CD4-positive, alpha-beta memory T cell (primary cell): ENCODE measurements around the gene FALEC. TPM values are rescaled to one million over a fixed set of nuclear protein-coding genes. Genes with fewer than 3 reads are reported as not detected.

ENCODE experiments used
- CTCF ChIA-PET: fragments of 350-600 bp; sonication (Branson Sonifier 250); formaldehyde crosslinking; loops from one replicate; lab custom pipeline; 2021; ENCODE audit warnings: inconsistent platforms; ENCODE audit not compliant: partially characterized antibody; lab: Charles Lee
- POLR2A ChIA-PET: fragments of 350-600 bp; sonication (Branson Sonifier 250); formaldehyde crosslinking; loops from one replicate; lab custom pipeline; 2021; ENCODE audit not compliant: partially characterized antibody; lab: Charles Lee
- DNase-seq, 5 donors: peaks; one replicate each; pipeline versions ENCODE4 v3.0.0 to v3.0.0-alpha.2; 2020 to 2022; ENCODE audit warnings: mixed read lengths in 1 of 5
- H3K27ac ChIP-seq: one replicate; pipeline ENCODE4 v1.7.0; 2013; ENCODE audit warnings: low read depth, low read length
- H3K27me3 ChIP-seq: 2 replicates; pipeline ENCODE4 v1.7.0; 2013; ENCODE audit warnings: mild to moderate bottlenecking, low read length, moderate library complexity; ENCODE audit not compliant: insufficient read depth
- H3K36me3 ChIP-seq: 2 replicates; pipeline ENCODE4 v1.7.0; 2013; ENCODE audit warnings: mild to moderate bottlenecking, low read length, moderate library complexity; ENCODE audit not compliant: insufficient read depth
- H3K4me1 ChIP-seq: 2 replicates; pipeline ENCODE4 v1.7.0; 2013; ENCODE audit warnings: mild to moderate bottlenecking, low read length, moderate library complexity; ENCODE audit not compliant: insufficient read depth
- H3K4me3 ChIP-seq, 2 donors: one replicate each; pipeline ENCODE4 v1.7.0; 2013; ENCODE audit warnings: low read length in 2 of 2, mild to moderate bottlenecking in 1 of 2
- H3K9me3 ChIP-seq, 2 donors: one replicate each; pipeline ENCODE4 v1.7.0; 2013; ENCODE audit warnings: low read length in 2 of 2, control low read depth in 1 of 2; ENCODE audit not compliant: control insufficient read depth in 1 of 2
- H3K27ac Mint-ChIP-seq, 7 donors: one replicate each; pipeline ENCODE4 v1.8.0; 2020 to 2021; ENCODE audit warnings: mixed read lengths in 7 of 7, mild to moderate bottlenecking in 6 of 7, inconsistent platforms in 3 of 7, moderate library complexity in 3 of 7
- H3K27me3 Mint-ChIP-seq, 2 donors: one replicate each; pipeline ENCODE4 v1.8.0; 2020 to 2021; ENCODE audit warnings: mixed read lengths in 2 of 2
- H3K36me3 Mint-ChIP-seq, 2 donors: one replicate each; pipeline ENCODE4 v1.8.0; 2020 to 2021; ENCODE audit warnings: mixed read lengths in 2 of 2, inconsistent platforms in 1 of 2, mild to moderate bottlenecking in 1 of 2
- H3K4me1 Mint-ChIP-seq, 4 donors: one replicate each; pipeline ENCODE4 v1.8.0; 2020 to 2021; ENCODE audit warnings: mixed read lengths in 4 of 4, mild to moderate bottlenecking in 1 of 4
- H3K4me3 Mint-ChIP-seq, 8 donors: one replicate each; pipeline ENCODE4 v1.8.0; 2020 to 2021; ENCODE audit warnings: mixed read lengths in 8 of 8, mild to moderate bottlenecking in 7 of 8, moderate library complexity in 6 of 8, inconsistent platforms in 3 of 8
- H3K9me3 Mint-ChIP-seq, 8 donors: one replicate each; pipeline ENCODE4 v1.8.0; 2020 to 2021; ENCODE audit warnings: mixed read lengths in 8 of 8, mild to moderate bottlenecking in 5 of 8, inconsistent platforms in 3 of 8, moderate library complexity in 1 of 8
- intact Hi-C: fragments of 100-400 bp; cut with micrococcal nuclease; formaldehyde crosslinking; loops from one replicate; pipeline ENCODE4 v1.15.1; 2023
- polyA plus RNA-seq, 2 donors: library from polyadenylated mRNA; unstranded; fragments of 300-500 nt; fragmentation: Illumina TruSeq; gene quantifications; one replicate each; pipeline ENCODE4 v1.2.3, GENCODE V29; 2021
- total RNA-seq, 2 experiments: library from RNA; stranded (reverse); gene quantifications; one replicate each; pipeline ENCODE4 v1.2.3, GENCODE V29; 2021

Gene FALEC
- total and polyA plus RNA-seq, 4 experiments from 2014 or later = 0.64 to 1.1 TPM; not detected in 2

DNA sequence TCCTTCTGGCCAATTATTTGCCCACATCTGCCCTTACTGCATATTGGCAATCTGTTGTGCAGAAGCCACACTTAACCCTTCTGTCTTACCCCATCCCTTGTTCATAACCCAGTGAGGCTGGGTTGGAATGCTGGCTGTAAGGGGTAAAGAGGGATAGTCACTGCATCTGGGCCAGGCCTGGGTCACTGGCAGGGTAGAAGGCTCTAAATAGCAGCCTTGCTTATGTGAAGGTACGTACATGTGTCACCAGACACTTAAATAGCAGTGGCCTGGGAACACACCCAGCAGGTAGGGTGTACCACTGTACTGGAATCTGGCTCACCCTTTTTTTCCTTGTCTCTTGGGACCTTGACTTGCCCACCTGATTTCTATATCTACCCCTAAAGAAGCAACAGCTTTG, 38.2 kb upstream of the FALEC start:
- H3K4me3 ChIP-seq = no peak overlapping the region
- peaks cover 2 to 19% of the 10 kb centered on the region in 2 donors for H3K36me3 Mint-ChIP-seq
- ChIA-PET POLR2A (interaction anchor here (0.8 kb wide), 1 partner anchor 11 kb away, joined by 6 read pairs; no protein-coding TSS in a partner anchor), CTCF (no interaction called here)
- no peaks in the 10 kb centered on the region for H3K9me3 ChIP-seq
- H3K9me3 Mint-ChIP-seq = no peaks in the 10 kb centered on the region
- no peak overlapping the region for H3K27ac ChIP-seq
- no peak overlapping the region for H3K4me3 Mint-ChIP-seq
- H3K4me1 Mint-ChIP-seq = peaks cover 0 to 6% (median 0%) of the 10 kb centered on the region in 4 donors
- DNase-seq = no peak
- peaks cover 9% of the 10 kb centered on the region for H3K36me3 ChIP-seq
- H3K27me3 ChIP-seq = no peaks in the 10 kb centered on the region
- H3K27ac Mint-ChIP-seq = peak overlapping the region in 5 of 7 donors; percentile 29 to 77 (median 73)
- intact Hi-C loops = no loop called here
- H3K27me3 Mint-ChIP-seq = no peaks in the 10 kb centered on the region
- H3K4me1 ChIP-seq = no peaks in the 10 kb centered on the region

- H3K4me3 ChIP-seq = no peak overlapping the region
- H3K36me3 ChIP-seq = peaks cover 5% of the 10 kb centered on the region
- peak overlapping the region in 5 of 7 donors; percentile 5 to 77 (median 73) for H3K27ac Mint-ChIP-seq
- CTCF ChIA-PET = no interaction called here
- no peaks in the 10 kb centered on the region for H3K27me3 ChIP-seq
- H3K4me1 ChIP-seq = no peaks in the 10 kb centered on the region
- intact Hi-C loops = no loop called here
- H3K27me3 Mint-ChIP-seq = no peaks in the 10 kb centered on the region
- no peak overlapping the region for H3K4me3 Mint-ChIP-seq
- POLR2A ChIA-PET = interaction anchor here (0.8 kb wide), 1 partner anchor 10 kb away, joined by 6 read pairs; no protein-coding TSS in a partner anchor
- H3K9me3 ChIP-seq = no peaks in the 10 kb centered on the region
- H3K27ac ChIP-seq = no peak overlapping the region
- no peaks in the 10 kb centered on the region for H3K9me3 Mint-ChIP-seq
- H3K4me1 Mint-ChIP-seq = peaks cover 0 to 6% (median 0%) of the 10 kb centered on the region in 4 donors
- DNase-seq = no peak
- H3K36me3 Mint-ChIP-seq = peaks cover 0 to 15% of the 10 kb centered on the region in 2 donors
These were observed 37.8 kb upstream of the FALEC start for GRCh38 chr1:150477733-150478132.

DNA sequence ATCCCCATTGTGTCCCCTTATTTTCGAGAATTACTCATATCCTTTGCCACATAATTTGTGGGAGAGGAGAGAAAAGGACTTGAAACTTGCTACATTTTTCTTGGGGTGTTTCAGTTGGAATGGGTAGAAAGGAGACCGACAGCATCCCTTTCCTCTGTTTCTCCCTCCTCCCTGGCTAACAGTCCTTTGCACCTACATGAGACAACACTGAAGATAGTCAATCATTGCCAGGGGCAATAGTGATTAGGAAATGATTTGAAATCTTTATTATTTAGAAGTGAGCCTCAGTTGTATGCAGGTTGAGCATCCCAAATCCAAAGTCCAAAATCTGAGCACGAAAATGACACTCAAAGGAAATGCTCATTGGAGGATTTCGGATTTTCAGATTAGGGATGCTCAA, 36.2 kb upstream of the FALEC start:
- peaks cover 0 to under 1% of the 10 kb centered on the region in 2 donors for H3K36me3 Mint-ChIP-seq
- H3K4me1 Mint-ChIP-seq = peaks cover 0 to 4% (median 0%) of the 10 kb centered on the region in 4 donors
- H3K4me3 Mint-ChIP-seq = no peak overlapping the region
- H3K27me3 ChIP-seq = no peaks in the 10 kb centered on the region
- H3K4me1 ChIP-seq = no peaks in the 10 kb centered on the region
- H3K9me3 ChIP-seq = no peaks in the 10 kb centered on the region
- no peak overlapping the region for H3K4me3 ChIP-seq
- no peak overlapping the region for H3K27ac ChIP-seq
- H3K27me3 Mint-ChIP-seq = no peaks in the 10 kb centered on the region
- no peaks in the 10 kb centered on the region for H3K36me3 ChIP-seq
- POLR2A ChIA-PET = interaction anchor here (0.6 kb wide), 1 partner anchor 29 kb away, joined by 4 read pairs; the partner anchor contains the start of gene ECM1
- intact Hi-C loops = no loop called here
- no peak for DNase-seq
- H3K9me3 Mint-ChIP-seq = no peaks in the 10 kb centered on the region
- no peak overlapping the region for H3K27ac Mint-ChIP-seq
- CTCF ChIA-PET = no interaction called here

- no peaks in the 10 kb centered on the region for H3K9me3 Mint-ChIP-seq
- Histone ChIP-seq H3K9me3 (no peaks in the 10 kb centered on the region), H3K27ac (no peak overlapping the region), H3K27me3 (no peaks in the 10 kb centered on the region), H3K4me1 (no peaks in the 10 kb centered on the region), H3K4me3 (no peak overlapping the region), H3K36me3 (no peaks in the 10 kb centered on the region)
- CTCF ChIA-PET = no interaction called here
- intact Hi-C loops = loop anchor here (10.0 kb wide), 1 partner anchor 115 kb away; the partner anchor contains the start of gene RPRD2
- H3K27me3 Mint-ChIP-seq = no peaks in the 10 kb centered on the region
- H3K4me1 Mint-ChIP-seq = peaks cover 0 to 5% (median 0%) of the 10 kb centered on the region in 4 donors
- no peaks in the 10 kb centered on the region for H3K36me3 Mint-ChIP-seq
- no peak overlapping the region for H3K4me3 Mint-ChIP-seq
- DNase-seq = no peak
- H3K27ac Mint-ChIP-seq = peak overlapping the region in 4 of 7 donors; percentile 22 to 62 (median 44)
- POLR2A ChIA-PET = interaction anchor here (0.6 to 0.9 kb wide), 2 partner anchors 28 to 37 kb away, joined by 3 to 4 read pairs; partner anchors contain the start of gene ECM1
These were observed 35.6 kb upstream of the FALEC start for GRCh38 chr1:150479927-150480352.

DNA sequence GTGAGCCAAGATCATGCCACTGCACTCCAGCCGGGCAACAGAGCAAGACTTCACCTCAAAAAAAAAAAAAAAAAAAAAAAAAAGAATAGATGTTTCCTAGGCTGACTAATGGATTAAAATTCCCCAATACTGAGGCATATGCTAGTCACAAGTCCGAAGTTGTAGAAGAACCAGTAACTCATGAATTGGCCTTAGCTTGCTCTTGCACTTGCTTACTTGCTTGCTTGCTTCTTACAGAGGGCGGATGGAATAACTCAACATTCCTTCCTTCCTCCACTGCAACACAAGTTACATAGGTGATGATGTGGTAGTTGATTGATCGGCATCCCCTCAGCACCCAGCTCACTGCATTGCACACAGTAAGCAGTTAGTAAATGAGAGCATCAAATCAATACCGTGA, 31.1 kb upstream of the FALEC start:
- Histone ChIP-seq H3K4me3 (no peak overlapping the region), H3K36me3 (no peaks in the 10 kb centered on the region), H3K9me3 (no peaks in the 10 kb centered on the region), H3K4me1 (peaks cover 13% of the 10 kb centered on the region), H3K27ac (no peak overlapping the region), H3K27me3 (no peaks in the 10 kb centered on the region)
- Mint-ChIP-seq H3K27ac (no peak overlapping the region), H3K4me3 (no peak overlapping the region), H3K27me3 (no peaks in the 10 kb centered on the region), H3K36me3 (peaks cover 8 to 12% of the 10 kb centered on the region in 2 donors), H3K9me3 (no peaks in the 10 kb centered on the region), H3K4me1 (peaks cover 11 to 25% (median 19%) of the 10 kb centered on the region in 4 donors)
- POLR2A ChIA-PET = no interaction called here
- DNase-seq = no peak
- intact Hi-C loops = loop anchor here (10.0 kb wide), 1 partner anchor 120 kb away; the partner anchor contains the start of gene RPRD2
- CTCF ChIA-PET = no interaction called here

GRCh38 chr1:150484861-150485260, 30.7 kb upstream of the FALEC start:
- intact Hi-C loops = loop anchor here (5.0 to 10.0 kb wide), 2 partner anchors 120 to 142 kb away; partner anchors contain the start of genes ENSA and RPRD2
- POLR2A ChIA-PET = no interaction called here

DNA sequence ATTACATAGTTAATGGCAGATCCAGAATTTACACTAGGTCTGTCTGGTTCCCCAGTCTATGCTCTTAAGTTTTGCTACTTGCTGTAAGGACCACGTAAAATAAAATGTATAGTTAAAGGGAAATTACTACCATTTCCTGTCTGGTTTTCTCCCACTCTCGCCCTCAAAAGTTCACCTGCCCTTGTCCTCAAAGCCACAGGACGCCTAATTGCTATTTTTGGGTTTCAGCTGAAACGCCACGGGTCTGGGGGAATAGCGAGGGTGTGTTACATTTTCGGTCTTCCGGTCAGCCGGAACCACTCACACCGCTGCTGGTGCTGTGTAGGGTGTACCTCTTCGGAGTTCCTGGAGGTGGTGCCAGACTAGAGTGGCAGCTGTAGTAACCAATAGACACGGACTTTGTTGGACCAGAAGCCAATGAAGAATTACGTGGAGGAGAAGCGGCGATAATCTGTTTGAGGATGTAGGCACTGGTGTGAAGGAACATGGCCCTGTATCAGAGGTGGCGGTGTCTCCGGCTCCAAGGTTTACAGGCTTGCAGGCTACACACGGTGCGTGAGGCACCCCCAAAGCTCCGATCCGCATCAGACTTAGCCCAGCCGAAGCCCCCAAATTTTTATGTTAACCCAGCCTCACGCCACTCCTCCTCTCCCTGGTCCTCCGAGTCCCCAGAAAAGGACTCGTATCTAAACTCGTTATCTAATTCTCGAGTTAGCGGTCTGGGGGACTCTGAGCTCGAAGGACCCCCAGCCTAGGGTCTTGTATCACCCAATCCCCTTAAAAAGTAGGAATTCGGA, 28.4 kb upstream of the FALEC start, which contains the start of gene TARS2:
TARS2 (plus strand) TSS at position 454 of the 797 bp plus-strand sequence; CDS start at position 486, 32 bp downstream.
- DNase-seq = peak; percentile 95 to 96 (median 96)
- Histone ChIP-seq H3K4me3 (peak within 1 kb of the TSS; percentile 78 to 83), H3K9me3 (no peaks in the 10 kb centered on the region), H3K27me3 (no peaks in the 10 kb centered on the region), H3K4me1 (peaks cover 13% of the 10 kb centered on the region), H3K36me3 (peaks cover 12% of the 10 kb centered on the region), H3K27ac (peak within 1 kb of the TSS; percentile 77)
- Mint-ChIP-seq H3K27ac (peak within 1 kb of the TSS; percentile 72 to 100 (median 99)), H3K4me3 (peak within 1 kb of the TSS; percentile 94 to 100 (median 98)), H3K9me3 (no peaks in the 10 kb centered on the region), H3K36me3 (peaks cover 26 to 28% of the 10 kb centered on the region in 2 donors), H3K4me1 (peaks cover 9 to 26% (median 20%) of the 10 kb centered on the region in 4 donors), H3K27me3 (no peaks in the 10 kb centered on the region)
- ChIA-PET POLR2A (interaction anchor here (0.6 to 2.3 kb wide), 28 partner anchors 9 to 600 kb away, joined by 3 to 31 read pairs (median 3); partner anchors contain the start of genes ANP32E, APH1A, ENSA and FALEC), CTCF (interaction anchor here (1.1 to 1.6 kb wide), 2 partner anchors 73 to 74 kb away, joined by 3 to 8 read pairs; no protein-coding TSS in a partner anchor)
- intact Hi-C loops = loop anchor here (1.0 to 10.0 kb wide), 3 partner anchors 28 to 140 kb away; partner anchors contain the start of genes ENSA, FALEC and RPRD2

More at GRCh38 chr1:150484861-150485260, 30.7 kb upstream of the FALEC start:
- Histone ChIP-seq H3K27me3 (no peaks in the 10 kb centered on the region), H3K4me1 (peaks cover 13% of the 10 kb centered on the region), H3K27ac (no peak overlapping the region), H3K36me3 (no peaks in the 10 kb centered on the region), H3K4me3 (no peak overlapping the region), H3K9me3 (no peaks in the 10 kb centered on the region)
- CTCF ChIA-PET = no interaction called here
- H3K4me1 Mint-ChIP-seq = peaks cover 9 to 26% (median 19%) of the 10 kb centered on the region in 4 donors
- peaks cover 9 to 12% of the 10 kb centered on the region in 2 donors for H3K36me3 Mint-ChIP-seq
- no peaks in the 10 kb centered on the region for H3K9me3 Mint-ChIP-seq
- H3K27me3 Mint-ChIP-seq = no peaks in the 10 kb centered on the region
- peak overlapping the region in 2 of 8 donors; percentile 3 to 30 for H3K4me3 Mint-ChIP-seq
- no peak for DNase-seq
- peak overlapping the region in 5 of 7 donors; percentile 10 to 59 (median 32) for H3K27ac Mint-ChIP-seq
